Measurements from ENCODE around the gene GSN.

GSN gene

DNA sequence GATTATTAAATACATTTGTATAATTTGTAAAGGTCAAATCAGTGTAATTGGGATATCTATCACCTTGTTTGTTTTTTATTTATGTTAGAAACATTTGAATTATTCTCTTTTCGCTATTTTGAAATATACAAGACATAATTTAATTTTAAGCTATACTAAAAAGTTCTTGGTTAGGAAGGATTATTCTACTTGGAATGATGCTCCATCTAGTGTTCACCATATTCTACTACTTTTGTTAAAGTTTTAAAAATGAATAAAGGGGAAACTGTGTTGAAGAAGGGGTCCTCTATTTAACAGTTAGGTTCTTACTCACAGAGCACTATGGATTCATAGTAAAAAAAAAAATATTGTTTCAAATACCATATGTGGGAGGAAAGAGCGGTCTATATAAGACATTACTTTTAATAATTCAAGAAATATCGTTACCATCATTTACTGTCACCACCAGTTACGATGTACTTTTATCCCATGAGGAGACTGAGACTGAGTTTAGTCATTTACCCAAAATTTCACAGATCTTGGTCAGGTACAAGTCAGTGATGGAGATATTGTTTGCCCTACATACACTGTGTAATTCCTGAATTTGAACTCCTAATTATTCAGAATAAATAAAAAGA, 108.4 kb downstream of the GSN start:
- DNase-seq = no peak

- DNase-seq = no peak
These were observed 112.9 kb downstream of the GSN start for GRCh38 chr9:121380846-121381245.

Measured in T-helper 9 cell (primary cell).